ENCODE data around the gene PDE4B.

Gene PDE4B

DNA sequence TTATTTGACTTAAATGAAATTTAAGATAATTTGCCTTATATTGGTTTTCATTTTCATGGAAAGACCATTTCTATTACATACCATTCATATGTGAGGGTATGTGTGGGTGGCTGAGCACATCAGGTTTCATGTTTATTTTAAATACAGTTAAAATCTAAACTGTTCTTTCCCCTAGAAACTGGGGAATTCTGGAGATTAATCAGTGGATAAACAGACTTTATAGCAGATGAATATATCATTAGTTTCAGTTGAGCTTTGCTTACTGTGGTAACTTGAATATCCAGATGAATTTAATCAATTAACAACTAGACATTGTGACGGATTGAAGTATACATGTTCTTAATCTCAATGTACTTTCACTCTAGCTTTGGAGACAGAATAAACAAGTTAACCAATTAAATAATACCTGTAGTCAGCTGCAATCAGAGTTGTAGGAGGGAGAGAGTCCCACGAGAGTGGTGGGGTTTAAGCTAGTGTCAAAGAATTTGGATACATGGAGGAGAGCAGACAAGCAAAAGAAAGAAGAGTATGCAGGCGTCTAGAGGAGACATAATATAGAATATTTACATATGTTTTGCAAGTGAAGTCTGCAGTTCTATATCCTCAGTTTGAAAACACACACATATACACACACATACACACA lies 97.6 kb downstream of the PDE4B start:
- DNase-seq, result peak; percentile 68

DNA sequence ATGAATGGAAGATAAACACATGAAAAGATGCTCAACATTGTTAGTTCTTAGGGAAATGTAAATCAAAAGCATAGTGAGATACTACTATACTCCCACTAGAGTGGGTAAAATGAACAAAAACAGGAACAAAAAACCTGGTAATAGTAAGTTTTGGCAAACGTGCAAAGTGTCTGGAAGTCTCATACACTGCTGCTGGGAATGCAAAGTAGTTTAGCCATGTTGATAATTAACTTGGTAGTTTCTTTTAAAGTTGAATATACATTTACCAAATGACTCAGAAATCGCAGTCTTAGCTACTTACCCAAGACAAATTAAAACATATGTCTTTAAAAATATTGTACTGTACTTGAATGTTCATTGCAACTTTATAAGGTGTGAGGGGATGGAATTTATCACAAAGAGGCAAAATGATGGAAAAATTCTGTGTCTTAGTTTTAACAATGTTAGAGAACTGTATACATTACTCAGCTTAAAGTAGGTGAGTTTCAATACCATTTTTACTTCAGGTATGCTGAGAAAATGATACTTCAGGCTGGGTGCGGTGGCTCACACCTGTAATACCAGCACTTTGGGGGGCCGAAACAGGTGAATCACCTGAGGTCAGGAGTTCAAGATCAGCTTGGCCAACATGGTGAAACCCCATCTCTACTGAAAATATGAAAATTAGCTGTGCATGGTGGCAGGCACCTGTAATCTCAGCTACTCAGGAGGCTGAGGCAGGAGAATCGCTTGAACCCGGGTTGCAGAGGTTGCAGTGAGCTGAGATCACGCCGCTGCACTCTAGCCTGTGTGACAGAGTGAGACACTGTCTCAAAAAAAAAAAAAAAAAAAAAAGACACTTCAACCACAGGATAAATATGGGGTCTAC lies 102.3 kb downstream of the PDE4B start:
- DNase-seq, result no peak

DNA sequence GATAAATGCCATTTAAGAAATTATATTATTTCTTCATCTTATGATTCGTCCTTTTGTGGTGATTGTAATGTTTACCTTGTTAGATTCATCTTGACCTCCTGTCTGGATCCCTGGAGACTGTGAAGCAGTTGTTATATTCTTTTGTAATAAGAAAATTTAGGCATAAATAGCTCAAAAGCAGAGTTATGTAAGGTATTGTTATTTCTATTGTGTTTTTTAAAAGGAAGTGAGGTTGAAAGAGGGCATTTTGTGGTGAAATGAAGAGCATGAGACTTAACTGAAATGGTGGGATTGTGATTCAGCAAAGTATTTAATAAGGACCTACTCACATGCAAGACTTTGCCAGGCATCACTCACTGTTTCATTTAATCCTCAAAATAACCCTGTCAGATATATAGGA lies 104.0 kb downstream of the PDE4B start:
- DNase-seq, result no peak

DNA sequence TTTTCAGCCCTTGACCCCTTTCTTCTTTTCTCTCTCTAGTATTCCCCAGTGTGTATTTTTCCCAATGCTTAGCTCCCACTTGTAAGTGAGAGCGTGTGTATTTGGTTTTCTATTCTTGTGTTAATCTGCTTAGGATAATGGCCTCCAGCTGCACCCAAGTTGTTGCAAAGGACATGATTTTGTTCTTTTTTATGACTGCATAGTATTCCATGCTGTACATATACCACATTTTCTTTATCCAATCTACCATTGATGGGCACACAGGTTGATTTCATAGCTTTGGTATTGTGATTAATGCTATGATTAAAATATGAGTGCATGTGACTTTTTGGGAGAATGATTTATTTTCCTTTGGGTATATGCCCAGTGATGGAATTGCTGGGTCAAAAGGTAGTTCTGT lies 104.8 kb downstream of the PDE4B start:
- no peak for DNase-seq

DNA sequence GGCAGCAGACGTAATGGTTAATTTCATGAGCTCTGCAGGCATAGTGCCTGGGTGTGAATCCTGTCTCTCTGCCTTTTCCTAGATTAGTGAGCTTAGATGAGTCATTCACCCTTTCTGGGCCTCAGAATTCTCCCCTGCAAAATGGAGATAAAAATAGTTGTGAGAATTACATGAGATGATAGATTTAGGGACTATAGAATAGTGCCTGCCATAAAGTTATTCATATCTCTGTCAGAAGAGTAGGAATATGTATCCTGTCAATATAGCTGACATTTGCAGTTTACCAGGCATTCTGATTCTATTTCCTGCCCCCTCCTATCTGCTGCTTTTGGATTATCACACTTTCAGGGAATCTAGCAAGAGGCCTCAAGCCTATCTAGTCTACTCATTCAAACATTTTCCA lies 112.0 kb downstream of the PDE4B start:
- DNase-seq, result no peak

DNA sequence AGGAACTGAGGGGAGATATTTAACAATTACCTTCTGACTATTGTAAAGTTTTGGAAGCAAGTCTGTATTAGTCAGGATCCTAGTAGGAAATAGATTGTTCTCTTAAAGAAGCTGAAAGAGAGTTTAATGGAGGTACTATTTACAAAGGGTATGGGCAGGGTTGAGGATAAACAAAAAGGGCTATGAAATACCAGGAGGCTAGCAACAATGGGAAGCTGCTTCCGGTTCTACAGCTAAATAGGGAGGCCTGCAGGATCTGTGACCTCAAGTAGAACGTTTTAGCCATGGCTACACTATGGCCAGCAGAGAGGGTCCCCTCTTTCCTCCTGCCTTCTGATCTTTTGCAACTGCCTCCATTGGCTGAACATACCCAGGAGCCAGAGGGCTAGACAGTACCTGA lies 117.7 kb downstream of the PDE4B start:
- DNase-seq, result no peak

DNA sequence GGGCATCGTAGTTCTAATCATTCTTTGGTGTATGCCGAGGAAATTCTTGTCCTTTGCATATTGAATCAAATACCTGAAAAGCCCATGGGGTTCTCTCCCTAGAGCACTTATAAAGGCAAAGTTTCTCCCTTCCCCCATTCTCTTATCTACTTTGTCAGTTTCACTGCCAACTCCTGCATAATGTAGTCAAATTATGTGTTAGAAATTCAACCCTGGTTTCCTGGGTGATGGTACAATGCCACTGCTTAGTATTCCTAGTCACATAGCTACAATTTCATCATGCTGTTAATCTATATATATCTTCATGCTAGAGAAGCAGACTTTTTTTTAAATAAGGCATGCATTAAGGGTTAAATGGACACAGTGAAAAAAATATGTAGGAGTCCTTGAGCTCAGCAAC lies 119.0 kb downstream of the PDE4B start:
- peak; percentile 97 for DNase-seq

DNA sequence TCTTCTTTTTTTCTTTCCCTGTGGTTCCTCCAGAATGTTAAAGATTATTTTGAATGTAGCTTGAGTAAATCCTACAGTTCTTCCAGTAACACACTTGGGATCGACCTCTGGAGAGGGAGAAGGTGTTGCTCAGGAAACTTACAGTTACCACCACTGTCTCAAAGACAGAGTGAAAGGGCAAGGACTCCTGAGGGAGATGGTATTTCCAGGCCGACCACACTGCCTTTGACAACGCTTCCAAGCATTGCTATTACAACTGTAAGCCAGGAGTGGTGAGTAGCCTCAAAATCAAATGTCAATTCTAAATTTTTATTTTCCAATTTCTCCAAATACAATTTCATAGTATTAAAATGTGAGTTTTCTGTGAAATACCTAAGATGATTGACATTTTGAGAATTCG lies 125.9 kb downstream of the PDE4B start:
- DNase-seq, result no peak

DNA sequence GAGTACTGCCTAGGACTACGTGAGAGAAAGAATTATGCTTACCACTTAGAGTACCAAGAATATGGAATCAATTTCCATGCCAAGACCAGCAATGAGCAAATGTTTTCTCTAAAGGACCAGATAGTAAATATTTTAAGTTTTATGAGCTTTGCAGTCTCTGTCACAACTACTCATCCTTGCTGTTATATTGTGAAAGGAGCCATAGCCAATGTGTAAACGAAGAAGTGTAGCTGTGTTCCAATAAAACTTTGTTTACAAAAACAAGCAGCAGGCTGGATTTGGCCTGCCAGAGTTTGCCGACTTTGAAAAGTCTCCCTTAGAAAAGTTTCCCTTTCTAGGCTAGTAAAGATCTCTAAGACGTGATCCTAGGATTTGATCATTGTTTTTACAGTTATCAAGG lies 128.8 kb downstream of the PDE4B start:
- no peak for DNase-seq

DNA sequence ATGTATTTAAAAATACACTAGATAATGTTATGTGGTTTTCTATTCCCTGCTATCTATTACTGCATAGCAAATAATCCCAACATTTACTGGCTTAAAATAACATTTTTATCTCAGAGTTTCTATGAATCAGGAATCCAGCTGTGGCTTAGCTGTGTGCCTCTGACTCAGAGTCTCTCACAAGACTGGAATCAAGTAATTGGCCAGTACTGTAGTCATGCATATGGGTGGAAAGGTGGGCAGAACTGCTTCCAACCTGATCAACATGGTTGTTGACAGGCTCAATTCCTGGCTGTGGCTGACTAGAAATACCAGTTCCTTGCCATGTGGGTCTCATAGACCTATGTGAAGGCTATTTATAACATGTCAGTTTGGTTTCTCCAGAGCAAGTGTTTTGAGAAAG lies 131.8 kb downstream of the PDE4B start:
- DNase-seq, result no peak

DNA sequence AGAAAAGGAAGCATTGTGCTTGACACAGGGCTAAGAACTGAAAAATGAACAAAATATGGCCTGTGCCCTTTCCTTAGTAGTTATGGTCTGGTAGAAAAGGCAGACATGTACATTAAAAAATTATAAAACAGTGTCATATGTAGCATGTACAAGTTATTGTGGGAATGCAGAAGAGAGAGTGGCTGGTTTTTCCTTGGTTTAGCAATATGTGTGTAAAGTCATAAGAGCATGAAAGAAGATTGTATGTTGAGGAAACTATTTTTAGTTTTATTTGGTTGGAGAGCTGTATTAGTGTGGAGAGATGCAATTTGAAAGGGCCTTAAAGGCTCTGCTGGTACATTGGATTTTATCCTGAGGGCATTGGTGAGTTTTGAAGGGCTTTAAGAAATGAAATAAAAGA lies 145.8 kb downstream of the PDE4B start:
- no peak for DNase-seq

DNA sequence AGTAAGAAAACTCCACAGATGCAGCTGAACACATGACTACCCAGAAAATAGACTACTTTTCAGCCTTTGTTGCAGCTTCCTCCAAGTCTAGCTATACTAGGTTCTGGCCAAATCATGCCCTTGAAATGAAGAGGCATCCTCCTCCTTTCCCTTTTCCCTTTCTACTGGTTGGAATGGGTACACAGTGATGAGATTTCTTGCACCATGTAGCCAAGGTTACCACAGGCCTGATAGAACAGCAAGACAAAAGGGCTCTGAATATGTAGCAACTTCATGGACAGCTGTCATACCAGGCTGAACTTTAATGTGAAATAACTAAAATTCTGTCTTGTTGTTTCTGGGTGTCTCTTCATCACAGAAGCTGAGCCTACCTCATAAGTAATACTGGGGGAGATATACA lies 146.5 kb downstream of the PDE4B start:
- no peak for DNase-seq

DNA sequence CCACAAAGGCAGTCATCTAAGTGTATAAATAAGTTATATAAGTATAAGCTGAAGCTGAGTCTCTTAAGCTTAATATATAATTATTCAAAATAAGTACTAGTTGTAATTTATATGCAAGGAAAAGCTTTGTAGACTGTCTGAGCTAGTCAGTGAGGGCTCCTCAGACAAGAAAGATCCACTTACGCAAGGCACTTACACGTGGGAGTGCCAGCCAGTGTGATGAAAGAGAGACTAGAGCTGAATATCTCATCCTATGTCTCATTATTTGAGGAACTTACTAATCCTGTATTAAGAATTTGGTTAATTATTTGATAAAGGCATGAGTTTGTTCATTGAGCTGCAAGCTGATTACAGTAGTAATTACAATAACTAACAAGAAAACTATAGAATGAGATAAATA lies 146.9 kb downstream of the PDE4B start:
- DNase-seq, result no peak

DNA sequence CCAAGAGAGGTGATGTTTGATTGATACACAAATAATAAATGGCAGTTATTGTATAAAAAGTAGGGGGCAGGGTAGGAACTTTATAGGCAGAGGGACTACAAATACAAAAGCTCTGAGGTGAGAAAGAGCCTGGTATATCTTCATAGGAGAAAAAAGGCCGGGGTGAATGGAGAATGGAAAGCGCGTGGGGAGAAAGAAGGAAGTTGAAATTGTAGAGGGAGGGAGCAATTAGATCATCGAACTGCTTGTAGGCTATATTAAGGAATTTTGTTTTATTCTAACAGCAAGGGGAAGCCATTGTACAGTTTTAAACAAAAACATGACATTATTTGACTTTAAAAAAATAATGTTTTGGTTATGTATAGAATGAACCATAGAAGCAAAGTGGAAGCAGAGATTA lies 147.4 kb downstream of the PDE4B start:
- DNase-seq, result no peak

DNA sequence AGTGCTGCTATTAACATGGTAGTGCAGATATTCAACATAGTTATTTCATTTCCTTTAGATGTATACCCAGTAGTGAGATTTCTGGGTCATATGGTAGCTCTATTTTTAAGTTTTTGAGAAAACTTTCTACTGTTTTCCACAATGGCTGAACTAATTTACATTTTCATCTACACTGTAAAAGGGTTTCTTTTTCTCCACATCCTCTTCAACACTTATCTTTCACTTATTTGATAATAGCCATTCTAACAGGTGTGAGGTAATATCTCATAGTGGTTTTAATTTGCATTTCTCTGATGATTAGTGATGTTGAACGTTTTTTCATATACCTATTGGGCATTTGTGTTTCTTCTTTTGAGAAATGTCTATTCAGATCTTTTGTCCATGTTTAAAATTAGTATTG lies 149.8 kb downstream of the PDE4B start:
- DNase-seq, result no peak

DNA sequence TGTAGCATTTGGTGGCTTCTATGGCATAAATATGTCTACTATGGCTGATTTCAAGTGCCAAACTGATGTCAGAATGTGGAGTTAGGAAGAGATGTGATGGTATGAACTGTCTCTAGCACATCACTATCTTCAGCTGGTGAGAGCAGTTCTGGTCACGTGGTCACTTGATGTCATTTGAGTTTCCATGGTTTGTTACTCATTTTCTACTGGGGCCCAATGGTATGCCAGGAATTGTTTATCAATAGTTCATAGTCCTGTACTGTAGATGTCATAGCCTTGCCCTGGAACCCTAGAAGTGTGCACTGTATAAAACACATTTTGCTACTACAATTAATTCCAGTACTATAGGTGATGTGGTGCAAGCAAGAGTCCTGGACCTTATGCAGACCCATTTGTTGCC lies 153.7 kb downstream of the PDE4B start:
- DNase-seq, result no peak

DNA sequence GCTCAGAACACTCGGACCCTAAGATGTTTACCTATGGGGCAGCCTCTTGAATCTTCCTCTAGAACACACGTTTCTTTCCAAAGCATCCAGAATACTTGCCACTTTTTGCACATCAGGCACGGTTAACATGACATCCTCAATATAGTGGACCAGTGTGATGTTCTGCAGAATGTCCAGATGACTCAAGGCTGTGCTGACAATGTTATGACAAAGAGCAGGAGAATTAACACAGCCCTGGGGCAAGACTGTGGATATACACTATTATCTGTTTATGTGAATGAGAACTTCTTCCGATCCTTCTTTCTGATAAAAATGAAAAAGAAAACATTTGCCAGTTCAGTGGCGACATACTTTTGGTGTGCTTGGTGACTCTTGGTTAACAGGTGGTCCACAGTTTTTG lies 154.3 kb downstream of the PDE4B start:
- no peak for DNase-seq

DNA sequence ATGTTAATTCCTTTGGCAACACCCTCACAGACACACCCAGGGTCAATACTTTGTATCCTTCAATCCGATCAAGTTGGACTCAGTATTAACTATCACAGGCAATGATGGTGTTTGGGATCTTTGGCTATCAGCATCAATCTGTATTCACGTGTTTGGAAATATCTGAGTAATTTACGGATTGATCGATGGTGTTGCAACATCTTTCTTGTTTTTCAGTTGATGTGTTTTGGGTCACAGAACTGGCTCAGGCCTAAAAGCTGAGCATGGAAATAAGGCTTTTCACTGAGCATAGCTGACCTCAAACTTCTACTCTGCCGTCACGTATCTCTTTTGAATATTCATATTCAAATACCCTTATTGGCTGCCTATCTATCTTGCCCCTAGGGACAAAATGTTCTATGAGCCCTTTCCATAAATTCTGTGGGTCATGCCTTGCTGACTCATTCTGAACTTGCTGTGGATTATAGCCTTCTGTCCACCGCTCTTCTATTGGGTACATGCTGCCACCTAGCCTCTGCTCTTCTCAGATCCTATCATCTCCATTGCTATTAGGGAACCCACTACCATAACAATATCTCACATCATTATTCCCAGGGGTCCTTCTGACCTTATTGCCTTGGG lies 156.0 kb downstream of the PDE4B start:
- DNase-seq, result peak; percentile 66

DNA sequence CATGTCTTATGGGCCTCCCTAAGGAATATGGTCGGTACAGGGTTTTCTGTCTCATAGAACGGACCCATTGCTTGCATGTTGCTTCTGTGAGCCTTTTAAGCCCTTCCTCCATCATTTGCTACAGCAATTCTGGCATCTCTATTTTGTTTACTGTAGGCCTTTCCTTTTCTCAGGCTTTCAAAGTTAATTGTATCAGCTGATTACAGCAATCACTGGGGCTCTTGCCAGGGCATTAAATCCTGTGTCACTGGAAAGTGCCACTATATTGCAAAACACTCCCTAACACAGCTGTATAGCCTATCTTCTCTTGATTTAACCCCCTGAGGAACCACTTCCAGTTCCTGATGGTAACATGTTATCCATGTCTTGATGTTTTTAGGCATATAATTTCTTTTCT lies 156.5 kb downstream of the PDE4B start:
- DNase-seq, result no peak

DNA sequence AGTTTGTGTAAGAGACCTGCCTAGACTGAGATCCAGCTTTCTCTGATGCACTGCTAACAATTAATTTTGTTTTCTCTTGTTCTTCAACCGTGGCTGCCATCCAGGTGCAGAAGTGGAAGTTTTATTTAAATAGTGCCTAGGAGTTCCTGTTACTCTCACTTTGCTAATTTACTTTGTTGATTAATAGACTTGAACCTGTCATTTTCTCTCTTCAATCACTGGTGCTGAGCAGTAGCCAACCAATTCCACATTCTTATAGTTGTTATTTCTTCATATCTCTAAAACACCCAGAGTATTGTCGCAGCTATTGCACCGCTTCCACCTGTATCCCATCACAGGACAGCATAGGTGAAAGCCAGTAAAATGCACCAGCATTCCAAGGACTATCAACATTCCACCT lies 157.2 kb downstream of the PDE4B start:
- no peak for DNase-seq

DNA sequence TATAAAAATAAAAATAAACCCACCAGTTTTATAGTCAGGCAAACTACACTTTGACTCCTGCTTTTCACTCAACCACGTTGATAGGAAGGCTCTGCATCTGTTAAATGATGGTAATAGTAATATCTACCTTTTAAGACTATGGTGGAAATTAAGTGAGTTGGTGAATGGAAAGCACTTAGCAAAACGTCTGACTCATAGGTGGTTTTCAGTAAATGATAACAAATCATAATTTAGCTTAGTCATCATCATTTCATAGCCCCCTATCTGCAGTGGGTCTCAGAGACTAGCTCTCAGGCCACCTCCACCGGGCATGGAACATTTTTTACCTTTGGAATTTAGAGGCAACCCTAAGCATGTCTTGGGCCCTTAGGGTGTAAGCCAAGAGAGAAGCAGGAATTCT lies 160.0 kb downstream of the PDE4B start:
- no peak for DNase-seq

DNA sequence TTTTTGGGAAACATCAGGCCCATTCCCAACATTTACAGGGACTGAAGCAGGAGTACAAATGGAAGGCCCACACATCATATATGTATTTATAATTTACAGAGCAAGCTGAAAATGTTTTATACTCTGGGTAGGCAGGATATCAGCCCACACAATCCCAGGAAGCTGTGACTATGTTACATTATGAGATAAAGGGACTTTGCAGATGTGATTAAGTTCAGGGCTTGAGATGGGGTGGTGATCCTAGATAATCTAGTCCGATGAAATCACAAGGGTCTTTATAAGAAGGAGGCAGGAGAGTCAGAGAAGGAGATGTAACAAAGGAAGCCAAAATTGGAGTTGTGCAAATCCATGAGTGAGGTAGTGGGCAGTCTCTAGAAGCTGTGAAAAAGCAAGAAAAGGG lies 160.5 kb downstream of the PDE4B start:
- no peak for DNase-seq

DNA sequence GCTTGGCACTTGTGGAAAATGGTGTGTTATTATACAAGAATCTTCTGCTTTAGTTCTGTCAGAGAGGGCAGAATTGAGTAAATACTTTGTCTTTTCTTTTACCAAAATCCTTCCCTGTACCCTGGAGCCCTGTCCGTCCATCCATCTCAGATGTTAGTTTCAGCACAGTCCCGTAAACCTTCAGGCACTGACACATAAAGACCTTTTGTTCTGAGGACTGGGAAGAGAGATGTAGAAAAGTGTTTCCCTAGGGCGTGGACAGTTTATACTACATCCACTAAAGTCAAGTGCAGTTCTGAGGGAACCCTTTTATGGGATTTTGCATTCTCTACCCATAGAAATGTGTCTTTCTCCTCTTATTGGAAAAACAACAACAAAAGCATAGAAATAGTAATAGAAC lies 162.4 kb downstream of the PDE4B start:
- peak; percentile 84 for DNase-seq

DNA sequence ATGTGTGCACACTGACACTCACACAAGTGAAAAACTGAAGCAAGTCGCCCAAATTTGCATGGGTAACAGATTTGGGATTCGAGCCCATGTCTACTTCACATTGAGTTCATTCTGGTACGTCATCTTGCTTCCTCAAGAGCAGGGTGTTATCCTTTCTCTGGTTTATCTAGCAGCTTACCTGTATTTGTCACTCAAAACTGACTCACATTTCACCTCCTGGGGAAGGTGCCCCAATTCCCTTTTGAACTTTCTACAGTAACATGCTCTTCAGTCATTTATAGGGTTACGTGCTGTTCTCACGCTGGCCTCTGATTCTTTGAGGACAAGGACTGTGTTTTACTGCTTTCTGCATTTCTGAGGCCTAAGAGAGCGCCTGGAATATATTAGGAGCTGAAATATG lies 162.8 kb downstream of the PDE4B start:
- DNase-seq, result no peak
